Glutamatergic neuron (in vitro differentiated cells): ENCODE measurements around the gene FAM171A1. TPM values are rescaled to one million over a fixed set of nuclear protein-coding genes. Genes with fewer than 3 reads are reported as not detected.
A peak's percentile ranks its signal among the peaks of the same experiment; 100 is the strongest.

Experiments
- DNase-seq: peaks from one replicate; pipeline ENCODE4 v3.0.0; 2022
- H3K27ac Mint-ChIP-seq: one replicate; pipeline ENCODE4 v1.8.0; 2020; ENCODE audit warnings: mild to moderate bottlenecking, mixed read lengths, inconsistent platforms; ENCODE audit not compliant: unreplicated experiment
- H3K27me3 Mint-ChIP-seq: one replicate; pipeline ENCODE4 v1.8.0; 2020; ENCODE audit warnings: mild to moderate bottlenecking, moderate library complexity, mixed read lengths, inconsistent platforms; ENCODE audit not compliant: unreplicated experiment
- H3K36me3 Mint-ChIP-seq: one replicate; pipeline ENCODE4 v1.8.0; 2020; ENCODE audit warnings: mild to moderate bottlenecking, mixed read lengths, inconsistent platforms; ENCODE audit not compliant: unreplicated experiment
- H3K4me1 Mint-ChIP-seq: one replicate; pipeline ENCODE4 v1.8.0; 2020; ENCODE audit warnings: mild to moderate bottlenecking, low read depth, mixed read lengths, inconsistent platforms; ENCODE audit not compliant: unreplicated experiment
- H3K4me3 Mint-ChIP-seq: one replicate; pipeline ENCODE4 v1.8.0; 2020; ENCODE audit warnings: mild to moderate bottlenecking, mixed read lengths, inconsistent platforms; ENCODE audit not compliant: unreplicated experiment
- H3K9me3 Mint-ChIP-seq: one replicate; pipeline ENCODE4 v1.8.0; 2020; ENCODE audit warnings: mild to moderate bottlenecking, moderate library complexity, mixed read lengths, inconsistent platforms; ENCODE audit not compliant: unreplicated experiment
- total RNA-seq: library from RNA; stranded (reverse); fragmentation: NEBNext Ultra II Directional; extraction: Animal tissue kit (Norgen Biotek cat#: 25700); gene quantifications from one replicate; pipeline ENCODE4 v1.2.1, GENCODE V29; 2021; ENCODE audit not compliant: unreplicated experiment
- TF ChIP-seq, protein P1 (sequence below): fragments of 200-600 bp; sonication (generic); IDR thresholded peaks from one replicate; pipeline ENCODE4 v1.5.0; 2021; ENCODE audit not compliant: partially characterized antibody, unreplicated experiment

Gene FAM171A1
- total RNA-seq, 1 donor from 2014 or later: 186 TPM

DNA sequence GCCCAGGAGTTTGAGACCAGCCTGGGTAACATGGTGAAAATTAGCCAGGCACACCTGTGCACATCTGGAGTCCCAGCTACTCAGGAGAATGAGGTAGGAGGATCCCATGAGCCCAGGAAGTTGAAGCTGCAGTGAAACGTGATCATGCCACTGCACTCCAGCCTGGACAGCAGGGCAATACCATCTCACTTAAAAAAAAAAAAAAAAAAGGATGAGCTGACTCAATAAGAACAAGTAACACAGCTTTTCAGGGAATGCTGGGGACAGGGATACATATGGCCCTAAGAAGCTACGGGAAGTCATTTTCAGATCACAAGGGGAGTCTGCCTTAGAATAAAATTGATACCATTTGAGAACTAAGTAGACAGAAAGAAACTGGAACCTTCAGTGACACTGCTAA, 41.7 kb downstream of the FAM171A1 start:
- H3K36me3 Mint-ChIP-seq: no peaks in the 10 kb centered on the region

DNA sequence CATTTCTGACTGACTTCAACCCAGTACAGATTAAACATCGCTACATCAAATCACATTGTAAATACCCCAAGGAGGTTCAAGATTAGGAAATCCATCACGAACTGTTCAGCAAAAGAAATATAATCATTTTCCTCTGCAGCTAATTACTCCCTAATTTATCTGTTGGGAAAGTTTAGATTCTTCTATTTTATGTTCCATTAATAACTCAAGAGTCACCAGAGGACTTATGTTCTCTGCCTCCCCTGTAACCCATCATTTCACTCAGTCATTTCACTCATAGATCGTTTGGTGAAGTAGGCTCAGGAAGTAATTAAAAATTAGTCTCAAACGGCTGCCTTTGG, 45.2 kb downstream of the FAM171A1 start:
- Mint-ChIP-seq H3K4me3 (no peak overlapping the region), H3K27me3 (peaks cover 2% of the 10 kb centered on the region), H3K36me3 (no peaks in the 10 kb centered on the region), H3K9me3 (peaks cover 14% of the 10 kb centered on the region), H3K4me1 (peaks cover 31% of the 10 kb centered on the region), H3K27ac (peak overlapping the region; percentile 72)
- TF ChIP-seq, protein P1, sequence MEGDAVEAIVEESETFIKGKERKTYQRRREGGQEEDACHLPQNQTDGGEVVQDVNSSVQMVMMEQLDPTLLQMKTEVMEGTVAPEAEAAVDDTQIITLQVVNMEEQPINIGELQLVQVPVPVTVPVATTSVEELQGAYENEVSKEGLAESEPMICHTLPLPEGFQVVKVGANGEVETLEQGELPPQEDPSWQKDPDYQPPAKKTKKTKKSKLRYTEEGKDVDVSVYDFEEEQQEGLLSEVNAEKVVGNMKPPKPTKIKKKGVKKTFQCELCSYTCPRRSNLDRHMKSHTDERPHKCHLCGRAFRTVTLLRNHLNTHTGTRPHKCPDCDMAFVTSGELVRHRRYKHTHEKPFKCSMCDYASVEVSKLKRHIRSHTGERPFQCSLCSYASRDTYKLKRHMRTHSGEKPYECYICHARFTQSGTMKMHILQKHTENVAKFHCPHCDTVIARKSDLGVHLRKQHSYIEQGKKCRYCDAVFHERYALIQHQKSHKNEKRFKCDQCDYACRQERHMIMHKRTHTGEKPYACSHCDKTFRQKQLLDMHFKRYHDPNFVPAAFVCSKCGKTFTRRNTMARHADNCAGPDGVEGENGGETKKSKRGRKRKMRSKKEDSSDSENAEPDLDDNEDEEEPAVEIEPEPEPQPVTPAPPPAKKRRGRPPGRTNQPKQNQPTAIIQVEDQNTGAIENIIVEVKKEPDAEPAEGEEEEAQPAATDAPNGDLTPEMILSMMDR: no peak
- DNase-seq: no peak

More for the DNA sequence above, 41.7 kb downstream of the FAM171A1 start:
- no peak for DNase-seq
- Mint-ChIP-seq H3K4me3 (no peak overlapping the region), H3K9me3 (peaks cover 20% of the 10 kb centered on the region), H3K27ac (no peak overlapping the region), H3K27me3 (peaks cover 2% of the 10 kb centered on the region), H3K4me1 (peaks cover 34% of the 10 kb centered on the region)
- TF ChIP-seq, protein P1: no peak

DNA sequence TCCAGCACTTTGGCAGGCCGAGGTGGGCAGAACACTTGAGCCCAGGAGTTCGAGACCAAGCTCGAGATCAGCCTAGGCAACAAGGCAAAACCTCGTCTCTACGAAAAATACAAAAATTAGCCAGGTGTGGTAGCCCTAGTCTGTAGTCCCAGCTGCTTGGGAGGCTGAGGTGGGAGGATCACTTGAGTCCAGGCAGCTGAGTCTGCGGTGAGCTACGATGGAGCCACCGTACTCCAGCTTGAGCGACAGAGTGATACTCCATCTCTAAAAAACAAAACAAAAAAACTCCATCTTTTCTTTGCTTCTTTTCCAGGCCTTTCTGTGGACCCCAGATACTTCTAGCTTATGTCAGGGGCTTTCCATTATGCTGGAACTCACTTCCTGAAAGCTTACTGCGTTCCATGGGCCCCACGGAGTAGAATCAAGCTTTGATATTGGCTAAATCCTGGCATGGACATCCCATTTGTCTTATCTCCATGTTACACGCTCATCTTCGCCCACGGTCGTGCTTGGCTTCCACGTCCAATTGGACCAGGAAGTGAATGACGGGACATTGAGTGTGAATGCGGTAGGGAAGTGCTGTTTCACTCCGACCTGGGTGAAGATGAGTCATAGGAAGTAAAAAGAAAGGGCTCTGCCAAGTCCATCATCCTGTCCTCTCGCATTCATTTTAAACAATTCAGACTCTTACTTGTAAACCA, 45.7 kb downstream of the FAM171A1 start:
- H3K4me3 Mint-ChIP-seq: peak overlapping the region; percentile 5
- H3K36me3 Mint-ChIP-seq: no peaks in the 10 kb centered on the region
- H3K27ac Mint-ChIP-seq: peak overlapping the region; percentile 72
- DNase-seq: no peak
- H3K4me1 Mint-ChIP-seq: peaks cover 33% of the 10 kb centered on the region
- TF ChIP-seq, protein P1: no peak
- H3K27me3 Mint-ChIP-seq: peaks cover 2% of the 10 kb centered on the region
- peaks cover 14% of the 10 kb centered on the region for H3K9me3 Mint-ChIP-seq

DNA sequence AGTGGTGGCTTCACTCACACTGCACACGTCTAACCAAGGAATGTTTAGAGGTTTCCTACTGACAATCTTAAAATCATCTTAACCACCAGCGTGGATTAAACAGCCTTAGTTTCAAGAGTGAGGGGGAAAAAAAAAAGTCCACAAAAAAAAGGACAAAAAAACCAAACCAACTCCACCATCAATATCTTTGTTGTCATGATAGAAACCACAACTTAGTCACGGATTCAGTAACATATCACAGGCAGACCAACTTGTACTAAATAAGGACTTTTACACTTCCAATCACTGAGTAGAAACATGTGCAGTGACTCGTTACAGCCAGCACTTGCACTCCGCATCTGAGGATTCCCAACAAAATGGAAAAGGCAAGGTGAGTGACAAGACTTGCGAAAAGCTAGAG, 46.5 kb downstream of the FAM171A1 start:
- peak overlapping the region; percentile 44 for H3K27ac Mint-ChIP-seq
- peak overlapping the region; percentile 5 for H3K4me3 Mint-ChIP-seq
- H3K36me3 Mint-ChIP-seq: no peaks in the 10 kb centered on the region
- peaks cover 2% of the 10 kb centered on the region for H3K27me3 Mint-ChIP-seq
- peaks cover 33% of the 10 kb centered on the region for H3K4me1 Mint-ChIP-seq
- TF ChIP-seq, protein P1: no peak
- H3K9me3 Mint-ChIP-seq: peaks cover 14% of the 10 kb centered on the region
- no peak for DNase-seq

DNA sequence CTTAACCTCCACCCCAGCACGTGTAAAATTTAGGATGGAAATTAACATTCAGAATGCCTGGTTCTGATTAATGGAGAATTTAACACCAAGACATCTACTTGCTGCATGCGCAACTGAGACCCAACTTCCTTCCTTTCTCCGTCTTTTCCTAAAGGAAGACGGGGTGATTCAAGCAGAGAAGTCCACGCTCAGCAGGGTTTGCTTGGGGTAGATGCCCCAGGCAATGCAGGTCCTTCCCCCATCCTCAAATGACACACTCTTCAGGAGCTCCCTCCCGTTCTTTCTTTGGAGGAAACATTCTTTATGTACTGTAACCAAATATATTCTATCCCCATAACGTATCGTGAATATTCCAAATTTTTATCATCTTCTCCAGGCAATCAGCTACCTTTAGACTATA, 47.0 kb downstream of the FAM171A1 start:
- DNase-seq: no peak
- Mint-ChIP-seq H3K4me1 (peaks cover 30% of the 10 kb centered on the region), H3K27ac (peak overlapping the region; percentile 26), H3K4me3 (no peak overlapping the region), H3K36me3 (no peaks in the 10 kb centered on the region), H3K27me3 (peaks cover 2% of the 10 kb centered on the region), H3K9me3 (peaks cover 13% of the 10 kb centered on the region)
- TF ChIP-seq, protein P1: no peak
